Thyroid gland (tissue), 4 donors: ENCODE data around the gene TAS2R4. TPM values are rescaled to one million over a fixed set of nuclear protein-coding genes. Genes with fewer than 3 reads are reported as not detected.
"Not testable (repeated sequence)": the region's sequence is repeated elsewhere in the genome, so short reads cannot be mapped to it uniquely, and the experiment has no call there.

Experiments
- DNase-seq, 2 donors: peaks; one replicate each; pipeline ENCODE4 v3.0.0-alpha.2; 2019
- H3K27ac ChIP-seq, 3 donors: fragments of 200-600 bp; sonication (generic); 1 replicate in 2 of 3; 2 replicates in 1 of 3; pipeline ENCODE4 v1.5.1; 2016 to 2019; ENCODE audit warnings: mild to moderate bottlenecking in 1 of 3, moderate library complexity in 1 of 3
- H3K27me3 ChIP-seq: fragments of 200-600 bp; sonication (generic); one replicate; pipeline ENCODE4 v1.5.1; 2019
- H3K36me3 ChIP-seq, 2 donors: fragments of 200-600 bp; sonication (generic); one replicate each; pipeline ENCODE4 v1.5.1; 2016 to 2019
- H3K4me1 ChIP-seq, 2 donors: fragments of 200-600 bp; sonication (generic); one replicate each; pipeline ENCODE4 v1.5.1; 2017 to 2019
- H3K4me3 ChIP-seq, 3 donors: fragments of 200-600 bp; sonication (generic); replicated peaks in 1 of 3; 1 replicate in 2 of 3; 2 replicates in 1 of 3; pipeline ENCODE4 v1.5.1; 2016; ENCODE audit warnings: mild to moderate bottlenecking in 1 of 3
- H3K9me3 ChIP-seq: fragments of 200-600 bp; sonication (generic); one replicate; pipeline ENCODE4 v1.5.1; 2017
- CTCF ChIP-seq, 6 experiments: fragments of 200-600 bp in 3 of 6; fragments of 450-650 bp in 3 of 6; sonication (generic) in 3 of 6; IDR thresholded peaks; one replicate each; pipeline ENCODE4 v1.5.1; 2016 to 2019; ENCODE audit warnings: antibody characterized with exemption in 6 of 6, mild to moderate bottlenecking in 2 of 6, inconsistent platforms in 1 of 6, moderate library complexity in 1 of 6
- POLR2A ChIP-seq, 2 donors: fragments of 450-650 bp; IDR thresholded peaks; one replicate each; pipeline ENCODE4 v1.6.1; 2017; ENCODE audit warnings: antibody characterized with exemption in 2 of 2, mild to moderate bottlenecking in 2 of 2, moderate library complexity in 1 of 2
- WGBS, 2 donors: methylation state at CpG; one replicate each; pipeline ENCODE4 v1.1.5; 2017; 5-methylcytosine and 5-hydroxymethylcytosine counted together
- intact Hi-C: fragments of 100-400 bp; cut with DNase I; formaldehyde crosslinking; loops from one replicate; pipeline ENCODE4 v1.15.1; 2023
- total RNA-seq, 4 donors: library from RNA; depleted of rRNA; stranded (reverse); fragments of >200 nt; gene quantifications; one replicate each; pipeline ENCODE4 v1.2.3, GENCODE V29; 2016

TAS2R4 gene
- total RNA-seq, 4 donors from 2014 or later: 1.8 to 6.3 (median 4.3) TPM

- H3K36me3 ChIP-seq: peaks cover 24 to 27% of the 10 kb centered on the region in 2 donors
These were observed 37.9 kb upstream of the TAS2R4 start for GRCh38 chr7:141738592-141739013.

GRCh38 chr7:141739250-141739649, 37.2 kb upstream of the TAS2R4 start:
- Histone ChIP-seq H3K27ac (no peak overlapping the region), H3K4me1 (peaks cover 15 to 18% of the 10 kb centered on the region in 2 donors), H3K9me3 (no peaks in the 10 kb centered on the region), H3K36me3 (peaks cover 31 to 33% of the 10 kb centered on the region in 2 donors), H3K27me3 (no peaks in the 10 kb centered on the region), H3K4me3 (peak overlapping the region in 1 of 3 donors; percentile 84)
- no peak for DNase-seq
- intact Hi-C loops: loop anchor here (10.0 kb wide), 1 partner anchor 84 kb away; no protein-coding TSS in a partner anchor
- WGBS, 2 donors: 70 to 78% methylated on average over 3 of the region's 3 CpGs
- TF ChIP-seq POLR2A (IDR thresholded peaks at IDR 0.05) (no peak), CTCF (IDR thresholded peaks at IDR 0.05) (no peak)

More at GRCh38 chr7:141738592-141739013, 37.9 kb upstream of the TAS2R4 start:
- peak overlapping the region; percentile 37 to 84 (median 79) for H3K4me3 ChIP-seq
- no peaks in the 10 kb centered on the region for H3K9me3 ChIP-seq
- no peak for DNase-seq
- intact Hi-C loops: loop anchor here (10.0 kb wide), 1 partner anchor 84 kb away; no protein-coding TSS in a partner anchor
- peak overlapping the region; percentile 20 to 84 (median 80) for H3K27ac ChIP-seq
- TF ChIP-seq POLR2A (IDR thresholded peaks at IDR 0.05) (no peak), CTCF (IDR thresholded peaks at IDR 0.05) (no peak)
- H3K27me3 ChIP-seq: no peaks in the 10 kb centered on the region
- 1 to 2% methylated on average over 6 of the region's 6 CpGs for WGBS, 2 donors
- H3K4me1 ChIP-seq: peaks cover 15 to 18% of the 10 kb centered on the region in 2 donors

- WGBS, 2 donors: 88 to 94% methylated on average over 1 of the region's 1 CpG
- no peaks in the 10 kb centered on the region for H3K27me3 ChIP-seq
- TF ChIP-seq CTCF (IDR thresholded peaks at IDR 0.05) (no peak), POLR2A (IDR thresholded peaks at IDR 0.05) (no peak)
- intact Hi-C loops: no loop called here
- H3K9me3 ChIP-seq: no peaks in the 10 kb centered on the region
- no peak overlapping the region for H3K4me3 ChIP-seq
- DNase-seq: no peak
- peaks cover 43 to 55% of the 10 kb centered on the region in 2 donors for H3K36me3 ChIP-seq
- H3K27ac ChIP-seq: no peak overlapping the region
- H3K4me1 ChIP-seq: peaks cover 12 to 18% of the 10 kb centered on the region in 2 donors
These were observed 34.2 kb upstream of the TAS2R4 start for GRCh38 chr7:141742229-141742628.

- Histone ChIP-seq H3K4me3 (no peak overlapping the region), H3K27me3 (no peaks in the 10 kb centered on the region), H3K36me3 (peaks cover 44 to 67% of the 10 kb centered on the region in 2 donors), H3K4me1 (peaks cover 4 to 14% of the 10 kb centered on the region in 2 donors), H3K9me3 (no peaks in the 10 kb centered on the region), H3K27ac (no peak overlapping the region)
- no peak for TF ChIP-seq POLR2A (IDR thresholded peaks at IDR 0.05)
- no peak for TF ChIP-seq CTCF (IDR thresholded peaks at IDR 0.05)
- DNase-seq: no peak
- intact Hi-C loops: no loop called here
- 91 to 95% methylated on average over 2 of the region's 2 CpGs for WGBS, 2 donors
These were observed 32.3 kb upstream of the TAS2R4 start for GRCh38 chr7:141744131-141744530.

GRCh38 chr7:141748396-141748795, 28.1 kb upstream of the TAS2R4 start:
- Histone ChIP-seq H3K9me3 (no peaks in the 10 kb centered on the region), H3K27me3 (no peaks in the 10 kb centered on the region), H3K4me3 (no peak overlapping the region), H3K27ac (no peak overlapping the region), H3K4me1 (no peaks in the 10 kb centered on the region), H3K36me3 (peaks cover 63 to 85% of the 10 kb centered on the region in 2 donors)
- WGBS, 2 donors: 95 to 97% methylated on average over 2 of the region's 2 CpGs
- intact Hi-C loops: no loop called here
- TF ChIP-seq CTCF (IDR thresholded peaks at IDR 0.05) (no peak), POLR2A (IDR thresholded peaks at IDR 0.05) (no peak)
- no peak for DNase-seq

- WGBS, 2 donors: 98 to 99% methylated on average over 10 of the region's 10 CpGs
- intact Hi-C loops, H3K27me3 ChIP-seq, DNase-seq, H3K9me3 ChIP-seq, H3K4me3 ChIP-seq, H3K4me1 ChIP-seq, H3K27ac ChIP-seq: not testable (repeated sequence)
- H3K36me3 ChIP-seq: peaks cover 45 to 65% of the 10 kb centered on the region in 2 donors
These were observed 24.6 kb upstream of the TAS2R4 start for GRCh38 chr7:141751904-141752303.
